H9 (cell line): Measurements from ENCODE around the gene OR4F15. TPM values are rescaled to one million over a fixed set of nuclear protein-coding genes. Genes with fewer than 3 reads are reported as not detected.
"Not testable (repeated sequence)": the region's sequence is repeated elsewhere in the genome, so short reads cannot be mapped to it uniquely, and the experiment has no call there.

ENCODE experiments used
- DNase-seq: peaks from one replicate; pipeline ENCODE4 v3.0.0-alpha.2; 2017
- H2AFZ ChIP-seq: one replicate; pipeline ENCODE4 v1.6.1; 2013; ENCODE audit warnings: mild to moderate bottlenecking, low read length, control low read depth, moderate library complexity
- H2AK5ac ChIP-seq: 2 replicates; pipeline ENCODE4 v1.6.1; 2013; ENCODE audit warnings: low read length, control low read depth, mixed read lengths; ENCODE audit not compliant: insufficient read length
- H2BK120ac ChIP-seq: one replicate; pipeline ENCODE4 v1.6.1; 2013; ENCODE audit warnings: low read depth, mild to moderate bottlenecking, low read length, control low read depth, inconsistent platforms; ENCODE audit not compliant: poor library complexity, severe bottlenecking
- H2BK12ac ChIP-seq: 2 replicates; pipeline ENCODE4 v1.6.1; 2013; ENCODE audit warnings: low read length, control low read depth, mixed read lengths, low read depth; ENCODE audit not compliant: insufficient read length
- H2BK15ac ChIP-seq: 2 replicates; pipeline ENCODE4 v1.6.1; 2013; ENCODE audit warnings: low read depth, low read length, control low read depth
- H2BK20ac ChIP-seq: one replicate; pipeline ENCODE4 v1.6.1; 2013; ENCODE audit warnings: low read depth, mild to moderate bottlenecking, low read length, control low read depth, inconsistent platforms; ENCODE audit not compliant: poor library complexity, severe bottlenecking
- H2BK5ac ChIP-seq: 2 replicates; pipeline ENCODE4 v1.6.1; 2013; ENCODE audit warnings: low read length, control low read depth, mixed read lengths; ENCODE audit not compliant: insufficient read length
- H3K14ac ChIP-seq: 2 replicates; pipeline ENCODE4 v1.6.1; 2013; ENCODE audit warnings: low read length, control low read depth; ENCODE audit not compliant: insufficient read depth
- H3K18ac ChIP-seq: 2 replicates; pipeline ENCODE4 v1.6.1; 2013; ENCODE audit warnings: low read depth, mild to moderate bottlenecking, mixed read lengths, low read length, control low read depth; ENCODE audit not compliant: insufficient read length
- H3K23ac ChIP-seq: 2 replicates; pipeline ENCODE4 v1.6.1; 2013; ENCODE audit warnings: low read length, control low read depth, mixed read lengths, low read depth; ENCODE audit not compliant: insufficient read length
- H3K23me2 ChIP-seq: 2 replicates; pipeline ENCODE4 v1.6.1; 2013; ENCODE audit warnings: low read depth, mild to moderate bottlenecking, mixed read lengths, low read length, control low read depth; ENCODE audit not compliant: insufficient read length, poor library complexity, severe bottlenecking
- H3K27ac ChIP-seq: 2 replicates; pipeline ENCODE4 v1.5.1; 2013; ENCODE audit warnings: low read length, control low read depth, mixed read lengths, low read depth; ENCODE audit not compliant: insufficient read length
- H3K27me3 ChIP-seq: 2 replicates; pipeline ENCODE4 v1.6.1; 2013; ENCODE audit warnings: low read length, control low read depth, inconsistent platforms; ENCODE audit not compliant: insufficient read depth
- H3K4ac ChIP-seq: 2 replicates; pipeline ENCODE4 v1.6.1; 2013; ENCODE audit warnings: low read depth, mild to moderate bottlenecking, control low read depth, inconsistent platforms, low read length, moderate library complexity
- H3K4me1 ChIP-seq: 2 replicates; pipeline ENCODE4 v1.6.1; 2013; ENCODE audit warnings: low read length, control low read depth, inconsistent platforms; ENCODE audit not compliant: insufficient read depth
- H3K4me2 ChIP-seq: 2 replicates; pipeline ENCODE4 v1.6.1; 2013; ENCODE audit warnings: low read length, control low read depth, mixed read lengths; ENCODE audit not compliant: insufficient read length, insufficient read depth
- H3K56ac ChIP-seq: 2 replicates; pipeline ENCODE4 v1.6.1; 2013; ENCODE audit warnings: low read depth, mild to moderate bottlenecking, mixed read lengths, low read length, control low read depth; ENCODE audit not compliant: insufficient read length
- H3K79me1 ChIP-seq: 2 replicates; pipeline ENCODE4 v1.6.1; 2013; ENCODE audit warnings: low read depth, mild to moderate bottlenecking, moderate library complexity, low read length, control low read depth, inconsistent platforms; ENCODE audit not compliant: insufficient read depth, poor library complexity, severe bottlenecking
- H3K79me2 ChIP-seq: 2 replicates; pipeline ENCODE4 v1.6.1; 2013; ENCODE audit warnings: low read length, control low read depth, inconsistent platforms; ENCODE audit not compliant: insufficient read depth
- H3K9ac ChIP-seq: 2 replicates; pipeline ENCODE4 v1.6.1; 2013; ENCODE audit warnings: low read length, control low read depth, mixed read lengths; ENCODE audit not compliant: insufficient read length; ENCODE audit errors: extremely low read depth
- H3K9me3 ChIP-seq: one replicate; pipeline ENCODE4 v1.6.1; 2013; ENCODE audit warnings: low read depth, low read length, inconsistent platforms; ENCODE audit not compliant: control insufficient read depth
- H3T11ph ChIP-seq: one replicate; pipeline ENCODE4 v1.6.1; 2013; ENCODE audit warnings: mild to moderate bottlenecking, low read length, control low read depth, inconsistent platforms
- H4K20me1 ChIP-seq: one replicate; pipeline ENCODE4 v1.6.1; 2013; ENCODE audit not compliant: control insufficient read depth, insufficient read length, insufficient read depth
- H4K5ac ChIP-seq: 2 replicates; pipeline ENCODE4 v1.6.1; 2013; ENCODE audit warnings: low read depth, mild to moderate bottlenecking, mixed read lengths, low read length, control low read depth; ENCODE audit not compliant: insufficient read length
- H4K8ac ChIP-seq: replicated peaks from 2 replicates; pipeline ENCODE4 v1.6.1; 2013; ENCODE audit warnings: low read length, control low read depth, mixed read lengths, low read depth; ENCODE audit not compliant: insufficient read length
- H4K91ac ChIP-seq: 2 replicates; pipeline ENCODE4 v1.6.1; 2013; ENCODE audit warnings: low read depth, mild to moderate bottlenecking, moderate library complexity, mixed read lengths, low read length, control low read depth; ENCODE audit not compliant: insufficient read length
- H3K27ac Mint-ChIP-seq, 3 experiments: 2 replicates in 2 of 3; 3 replicates in 1 of 3; pipeline ENCODE4 v1.8.0; 2020 to 2021; ENCODE audit warnings: mixed read lengths in 3 of 3, mild to moderate bottlenecking in 1 of 3, moderate library complexity in 1 of 3
- H3K27me3 Mint-ChIP-seq: 2 replicates; pipeline ENCODE4 v1.8.0; 2021; ENCODE audit warnings: low read depth, mild to moderate bottlenecking, moderate library complexity, mixed read lengths
- H3K36me3 Mint-ChIP-seq, 3 experiments: 2 replicates in 2 of 3; 3 replicates in 1 of 3; pipeline ENCODE4 v1.8.0; 2020 to 2021; ENCODE audit warnings: low read depth in 3 of 3, mixed read lengths in 3 of 3; ENCODE audit not compliant: insufficient read depth in 1 of 3
- H3K4me1 Mint-ChIP-seq, 2 experiments: 2 replicates each; pipeline ENCODE4 v1.8.0; 2020; ENCODE audit warnings: mixed read lengths in 2 of 2
- H3K4me3 Mint-ChIP-seq, 2 experiments: 2 replicates in 1 of 2; 3 replicates in 1 of 2; pipeline ENCODE4 v1.8.0; 2020 to 2021; ENCODE audit warnings: mild to moderate bottlenecking in 2 of 2, mixed read lengths in 2 of 2, moderate library complexity in 1 of 2
- H3K9me3 Mint-ChIP-seq, 2 experiments: 2 replicates in 1 of 2; 3 replicates in 1 of 2; pipeline ENCODE4 v1.8.0; 2020; ENCODE audit warnings: mild to moderate bottlenecking in 2 of 2, mixed read lengths in 2 of 2, moderate library complexity in 1 of 2
- WGBS: extraction: QIAGEN DNeasy Blood & Tissue Kit; methylation state at CpG from one replicate; pipeline ENCODE4 v1.1.7; 2013; ENCODE audit warnings: missing lambda C conversion rate, low lambda C conversion rate, mixed read lengths; ENCODE audit not compliant: insufficient read length; ENCODE audit errors: extremely low coverage; 5-methylcytosine and 5-hydroxymethylcytosine counted together
- total RNA-seq: library from RNA; stranded (reverse); gene quantifications from 2 replicates; pipeline ENCODE4 v1.2.1, GENCODE V29; 2021

Gene OR4F15
- total RNA-seq, 1 experiment from 2014 or later = not detected

DNA sequence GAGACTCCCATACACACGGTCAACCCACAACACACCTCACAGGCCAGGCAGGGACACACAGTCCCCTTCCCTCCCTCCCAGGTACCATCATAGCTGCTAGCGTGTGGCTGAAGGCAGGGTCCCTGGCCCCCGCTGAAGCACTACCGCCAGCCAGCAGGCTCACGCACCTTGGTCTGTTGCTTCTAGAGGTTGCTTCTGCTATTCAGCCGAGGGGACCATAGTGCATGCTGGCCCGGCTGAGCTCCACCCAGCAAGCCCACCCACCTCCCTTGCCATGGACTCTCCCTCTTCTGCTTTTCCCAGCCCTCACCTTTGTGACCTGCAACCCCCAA, 46.7 kb upstream of the OR4F15 start:
- H3K4me1 Mint-ChIP-seq, H2BK5ac ChIP-seq, H3K23ac ChIP-seq, H3K9me3 ChIP-seq, H3T11ph ChIP-seq, H3K4me2 ChIP-seq, H2AFZ ChIP-seq, H3K27me3 Mint-ChIP-seq, H2BK120ac ChIP-seq, H4K20me1 ChIP-seq, H3K18ac ChIP-seq, H3K36me3 Mint-ChIP-seq, H2BK20ac ChIP-seq, H3K56ac ChIP-seq, H3K79me1 ChIP-seq, H3K9ac ChIP-seq, H3K27ac ChIP-seq, H3K4ac ChIP-seq, H3K23me2 ChIP-seq, DNase-seq, H2BK15ac ChIP-seq, H2BK12ac ChIP-seq, H4K91ac ChIP-seq, H3K14ac ChIP-seq, H4K8ac ChIP-seq, H3K9me3 Mint-ChIP-seq, H3K27me3 ChIP-seq, H3K4me1 ChIP-seq, H4K5ac ChIP-seq, H3K79me2 ChIP-seq, H3K27ac Mint-ChIP-seq, H3K4me3 Mint-ChIP-seq, H2AK5ac ChIP-seq: not testable (repeated sequence)
- no CpG with 5 or more reads among the region's 7 CpGs for WGBS
